Measurements from ENCODE around the gene IQCH. TPM values are rescaled to one million over a fixed set of nuclear protein-coding genes. Genes with fewer than 3 reads are reported as not detected.

Gene IQCH
- total RNA-seq, 1 donor from 2014 or later, result 1.5 TPM

- DNase-seq (ENCODE audit: extremely low read depth, low read depth, low spot score), result no peak
These were observed 295.9 kb downstream of the IQCH start for GRCh38 chr15:67550522-67550921.

- DNase-seq (ENCODE audit: extremely low read depth, low read depth, low spot score), result no peak
These were observed 296.7 kb downstream of the IQCH start for GRCh38 chr15:67551207-67551743.

Other genes starting within 250 kb of the IQCH start
- gene SMAD3, start 189.2 kb upstream of the IQCH start, total RNA-seq, result 76.6 and 84.1 TPM in 2 replicates
- 31.1 and 41.9 TPM in 2 replicates for gene AAGAB, start 125 bp upstream of the IQCH start, total RNA-seq